ENCODE results near the gene AFTPH. TPM values are rescaled to one million over a fixed set of nuclear protein-coding genes. Genes with fewer than 3 reads are reported as not detected.

The AFTPH gene
- total RNA-seq, 3 donors from 2014 or later (not counting 1 experiment from before 2014, with no cell fraction given): 28.9 to 39.6 (median 39.5) TPM

GRCh38 chr2:64615844-64616536 is 91.9 kb downstream of the AFTPH start:
- Mint-ChIP-seq H3K27ac (no peak overlapping the region), H3K9me3 (no peaks in the 10 kb centered on the region), H3K27me3 (ENCODE audit: low read depth in 2 of 2) (peaks cover 0 to 5% of the 10 kb centered on the region in 2 donors), H3K4me1 (peaks cover 0 to 5% of the 10 kb centered on the region in 2 donors), H3K4me3 (no peak overlapping the region), H3K36me3 (no peaks in the 10 kb centered on the region)
- no peaks in the 10 kb centered on the region for H3K4me1 ChIP-seq (ENCODE audit: control insufficient read depth, insufficient read depth, low read length)
- no peak for DNase-seq
- no peak for ATAC-seq
- H3K9me3 ChIP-seq (ENCODE audit: control insufficient read depth, insufficient read depth, low read length): no peaks in the 10 kb centered on the region
- no peaks in the 10 kb centered on the region for H3K27me3 ChIP-seq (ENCODE audit: control insufficient read depth, insufficient read depth, low read length)
- 91% methylated on average over 7 of the region's 7 CpGs for WGBS (ENCODE audit: insufficient coverage)
- H3K4me3 ChIP-seq (ENCODE audit: low read length): no peak overlapping the region
- TF ChIP-seq CTCF (IDR thresholded peaks at IDR 0.05): no peak
- H3K27ac ChIP-seq (ENCODE audit: low read length): no peak overlapping the region
- intact Hi-C loops (cut with micrococcal nuclease): no loop called here
- H3K36me3 ChIP-seq (ENCODE audit: control insufficient read depth, insufficient read depth, low read length): no peaks in the 10 kb centered on the region

- H3K9me3 ChIP-seq (ENCODE audit: control insufficient read depth, insufficient read depth, low read length): no peaks in the 10 kb centered on the region
- no peaks in the 10 kb centered on the region for H3K4me1 ChIP-seq (ENCODE audit: control insufficient read depth, insufficient read depth, low read length)
- Mint-ChIP-seq H3K4me3 (no peak overlapping the region), H3K4me1 (peaks cover 0 to 5% of the 10 kb centered on the region in 2 donors), H3K27ac (no peak overlapping the region), H3K9me3 (no peaks in the 10 kb centered on the region), H3K36me3 (no peaks in the 10 kb centered on the region), H3K27me3 (ENCODE audit: low read depth in 2 of 2) (peaks cover 0 to 5% of the 10 kb centered on the region in 2 donors)
- no peak overlapping the region for H3K4me3 ChIP-seq (ENCODE audit: low read length)
- H3K27ac ChIP-seq (ENCODE audit: low read length): no peak overlapping the region
- no peaks in the 10 kb centered on the region for H3K36me3 ChIP-seq (ENCODE audit: control insufficient read depth, insufficient read depth, low read length)
- DNase-seq: no peak
- intact Hi-C loops (cut with micrococcal nuclease): no loop called here
- no peak for ATAC-seq
- no peaks in the 10 kb centered on the region for H3K27me3 ChIP-seq (ENCODE audit: control insufficient read depth, insufficient read depth, low read length)
- WGBS (ENCODE audit: insufficient coverage): 32% methylated on average over 6 of the region's 6 CpGs
- TF ChIP-seq CTCF (IDR thresholded peaks at IDR 0.05): no peak
Observed at GRCh38 chr2:64617631-64618151, 93.6 kb downstream of the AFTPH start.

- ATAC-seq (no peak), DNase-seq (no peak)
- Mint-ChIP-seq H3K9me3 (no peaks in the 10 kb centered on the region), H3K27ac (no peak overlapping the region), H3K4me3 (no peak overlapping the region), H3K27me3 (ENCODE audit: low read depth in 2 of 2) (peaks cover 0 to 5% of the 10 kb centered on the region in 2 donors), H3K4me1 (peaks cover 2 to 5% of the 10 kb centered on the region in 2 donors), H3K36me3 (no peaks in the 10 kb centered on the region)
- Histone ChIP-seq H3K27ac (ENCODE audit: low read length) (no peak overlapping the region), H3K4me1 (ENCODE audit: control insufficient read depth, insufficient read depth, low read length) (no peaks in the 10 kb centered on the region), H3K4me3 (ENCODE audit: low read length) (no peak overlapping the region), H3K36me3 (ENCODE audit: control insufficient read depth, insufficient read depth, low read length) (no peaks in the 10 kb centered on the region), H3K27me3 (ENCODE audit: control insufficient read depth, insufficient read depth, low read length) (no peaks in the 10 kb centered on the region), H3K9me3 (ENCODE audit: control insufficient read depth, insufficient read depth, low read length) (no peaks in the 10 kb centered on the region)
- intact Hi-C loops (cut with micrococcal nuclease): no loop called here
- no peak for TF ChIP-seq CTCF (IDR thresholded peaks at IDR 0.05)
- WGBS (ENCODE audit: insufficient coverage): 97% methylated on average over 3 of the region's 4 CpGs
Observed at GRCh38 chr2:64620661-64621060, 96.5 kb downstream of the AFTPH start.

Measured in natural killer cell (primary cell).